HepG2 (cell line): ENCODE data around the gene INHBE. TPM values are rescaled to one million over a fixed set of nuclear protein-coding genes. Genes with fewer than 3 reads are reported as not detected.

Experiments
- FOXJ3 ChIP-seq: sonication (generic); formaldehyde crosslinking; IDR thresholded peaks from 2 replicates; pipeline ENCODE4 v1.4.0; 2020; ENCODE audit warnings: missing genetic modification reagents, mild to moderate bottlenecking, borderline replicate concordance
- FOXK1 ChIP-seq: sonication (generic); formaldehyde crosslinking; IDR thresholded peaks from 2 replicates; pipeline ENCODE4 v1.4.0; 2020; ENCODE audit warnings: low read depth, missing genetic modification reagents, borderline replicate concordance
- GABPB1 ChIP-seq: IDR thresholded peaks from 2 replicates; pipeline ENCODE4 v1.6.1; 2016; ENCODE audit warnings: mild to moderate bottlenecking, missing genetic modification reagents, moderate library complexity, missing compliant biosample characterization
- KMT2B ChIP-seq: IDR thresholded peaks from 2 replicates; pipeline ENCODE4 v1.6.1; 2016; ENCODE audit warnings: missing genetic modification reagents, missing compliant biosample characterization
- MED13 ChIP-seq: sonication (generic); formaldehyde crosslinking; IDR thresholded peaks from 2 replicates; pipeline ENCODE4 v1.5.0; 2020; ENCODE audit warnings: missing genetic modification reagents
- NR2C2 ChIP-seq: sonication (generic); formaldehyde crosslinking; IDR thresholded peaks from 2 replicates; pipeline ENCODE4 v1.4.0; 2020; ENCODE audit warnings: missing genetic modification reagents, mild to moderate bottlenecking, moderate library complexity, borderline replicate concordance
- PAF1 ChIP-seq: IDR thresholded peaks from 2 replicates; pipeline ENCODE4 v1.6.1; 2016; ENCODE audit warnings: missing genetic modification reagents, missing compliant biosample characterization
- PHF8 ChIP-seq: sonication (generic); formaldehyde crosslinking; IDR thresholded peaks from 2 replicates; pipeline ENCODE4 v1.5.0; 2020; ENCODE audit warnings: missing genetic modification reagents
- RAD51 ChIP-seq: fragments of 450-650 bp; IDR thresholded peaks from 2 replicates; pipeline ENCODE4 v1.6.1; 2016; ENCODE audit warnings: borderline replicate concordance
- RBAK ChIP-seq: sonication (generic); formaldehyde crosslinking; IDR thresholded peaks from 2 replicates; pipeline ENCODE4 v1.5.1; 2020; ENCODE audit warnings: mild to moderate bottlenecking, missing genetic modification reagents
- SRY ChIP-seq: sonication (generic); formaldehyde crosslinking; IDR thresholded peaks from 2 replicates; pipeline ENCODE4 v1.8.0; 2022; ENCODE audit warnings: mild to moderate bottlenecking, missing genetic modification reagents
- THAP11 ChIP-seq: IDR thresholded peaks from 2 replicates; pipeline ENCODE4 v1.6.1; 2016; ENCODE audit warnings: missing biosample characterization, missing genetic modification reagents
- ZC3H13 ChIP-seq: sonication (generic); formaldehyde crosslinking; IDR thresholded peaks from 2 replicates; pipeline ENCODE4 v1.8.1; 2023; ENCODE audit warnings: mild to moderate bottlenecking, missing genetic modification reagents, moderate library complexity
- ZFP36L1 ChIP-seq: sonication (generic); formaldehyde crosslinking; IDR thresholded peaks from 2 replicates; pipeline ENCODE4 v1.8.0; 2022; ENCODE audit warnings: mild to moderate bottlenecking, missing genetic modification reagents, moderate library complexity
- ZNF17 ChIP-seq: sonication (generic); formaldehyde crosslinking; IDR thresholded peaks from 2 replicates; pipeline ENCODE4 v1.5.0; 2020; ENCODE audit warnings: mild to moderate bottlenecking, missing genetic modification reagents
- ZNF235 ChIP-seq: sonication (generic); formaldehyde crosslinking; IDR thresholded peaks from 2 replicates; pipeline ENCODE4 v1.8.1; 2023; ENCODE audit warnings: mild to moderate bottlenecking, missing genetic modification reagents, borderline replicate concordance
- ZNF768 ChIP-seq: sonication (generic); formaldehyde crosslinking; IDR thresholded peaks from 2 replicates; pipeline ENCODE4 v1.4.0; 2020; ENCODE audit warnings: missing genetic modification reagents
- polyA plus RNA-seq, 8 experiments: library from polyadenylated mRNA; depleted of rRNA in 3 of 8; stranded (reverse) in 7 of 8; unstranded in 1 of 8; fragments of >200 nt; fragmentation: Illumina TruSeq in 4 of 8; extraction: Trizol in 4 of 8; gene quantifications; 2 replicates each; pipeline versions ENCODE4 v1.2.1 to v1.2.3, GENCODE V29; 2011 to 2016; ENCODE audit warnings: low read depth in 4 of 8, missing spikeins in 1 of 8, mixed read lengths in 1 of 8; ENCODE audit not compliant: insufficient read depth in 1 of 8
- total RNA-seq, 5 experiments: library from RNA; depleted of rRNA; stranded (reverse); fragments of >200 nt; fragmentation: Illumina TruSeq; extraction: Trizol; gene quantifications; 2 replicates each; pipeline ENCODE4 v1.2.3, GENCODE V29; 2016; ENCODE audit warnings: low read depth in 1 of 5
- TF ChIP-seq, protein P1 (sequence below): sonication (generic); formaldehyde crosslinking; IDR thresholded peaks from 2 replicates; pipeline ENCODE4 v1.4.0; 2020; ENCODE audit warnings: mild to moderate bottlenecking, missing genetic modification reagents
- TF ChIP-seq, protein P2 (sequence below), 2 experiments: sonication (generic) in 1 of 2; formaldehyde crosslinking in 1 of 2; IDR thresholded peaks; 2 replicates each; pipeline versions ENCODE4 v1.4.0 to v1.6.1; 2016 to 2020; ENCODE audit warnings: borderline replicate concordance in 1 of 2, low read depth in 1 of 2, mild to moderate bottlenecking in 1 of 2, missing genetic modification reagents in 1 of 2
- TF ChIP-seq, protein P3 (sequence below): sonication (generic); formaldehyde crosslinking; conservative IDR thresholded peaks from 2 replicates; pipeline ENCODE4 v1.4.0; 2020; ENCODE audit warnings: missing genetic modification reagents
- TF ChIP-seq, protein P4 (sequence below): IDR thresholded peaks from 2 replicates; pipeline ENCODE4 v1.6.1; 2018; ENCODE audit warnings: missing genetic modification reagents

Gene INHBE
- total and polyA plus RNA-seq, 2 of the 13 experiments (the other 11 are each of a cell fraction or from before 2014, with no cell fraction given), result 17.0 to 32.0 TPM

DNA sequence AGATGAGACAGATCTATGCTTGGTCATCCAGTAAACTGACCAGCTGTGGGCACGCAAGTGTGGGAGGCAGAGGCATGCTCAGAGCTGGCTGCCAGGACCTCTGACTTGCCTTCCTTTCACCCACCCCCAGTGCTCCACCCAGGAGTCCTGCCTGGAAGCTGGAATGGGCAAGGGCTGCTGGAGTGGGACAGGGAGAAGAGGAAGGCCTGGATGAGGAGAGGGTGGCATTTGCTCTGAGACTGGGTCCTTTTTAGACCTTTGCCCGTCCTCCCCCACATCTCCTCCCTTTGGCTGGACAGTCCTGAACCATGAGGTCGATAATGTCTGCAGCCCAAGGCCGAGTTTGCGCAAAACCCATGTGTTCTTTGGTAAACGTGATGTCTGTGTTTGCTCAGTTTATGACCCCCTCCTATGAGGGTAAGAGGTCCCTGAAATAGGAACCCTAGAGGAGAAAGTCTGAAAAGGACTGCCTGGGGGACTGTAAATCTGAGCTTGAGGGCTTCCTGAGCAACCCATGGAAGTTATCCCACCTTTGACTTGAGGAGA, 3.8 kb upstream of the INHBE start (continued):
- no peak for TF ChIP-seq ZC3H13
- peak; percentile 49; the same call in 1 of the 2 replicates for TF ChIP-seq GABPB1
- no peak for TF ChIP-seq ZNF768
- TF ChIP-seq FOXK1, result peak; percentile 98
- TF ChIP-seq FOXJ3 (CRISPR knock-in tag), result peak; percentile 79
- TF ChIP-seq, protein P1, sequence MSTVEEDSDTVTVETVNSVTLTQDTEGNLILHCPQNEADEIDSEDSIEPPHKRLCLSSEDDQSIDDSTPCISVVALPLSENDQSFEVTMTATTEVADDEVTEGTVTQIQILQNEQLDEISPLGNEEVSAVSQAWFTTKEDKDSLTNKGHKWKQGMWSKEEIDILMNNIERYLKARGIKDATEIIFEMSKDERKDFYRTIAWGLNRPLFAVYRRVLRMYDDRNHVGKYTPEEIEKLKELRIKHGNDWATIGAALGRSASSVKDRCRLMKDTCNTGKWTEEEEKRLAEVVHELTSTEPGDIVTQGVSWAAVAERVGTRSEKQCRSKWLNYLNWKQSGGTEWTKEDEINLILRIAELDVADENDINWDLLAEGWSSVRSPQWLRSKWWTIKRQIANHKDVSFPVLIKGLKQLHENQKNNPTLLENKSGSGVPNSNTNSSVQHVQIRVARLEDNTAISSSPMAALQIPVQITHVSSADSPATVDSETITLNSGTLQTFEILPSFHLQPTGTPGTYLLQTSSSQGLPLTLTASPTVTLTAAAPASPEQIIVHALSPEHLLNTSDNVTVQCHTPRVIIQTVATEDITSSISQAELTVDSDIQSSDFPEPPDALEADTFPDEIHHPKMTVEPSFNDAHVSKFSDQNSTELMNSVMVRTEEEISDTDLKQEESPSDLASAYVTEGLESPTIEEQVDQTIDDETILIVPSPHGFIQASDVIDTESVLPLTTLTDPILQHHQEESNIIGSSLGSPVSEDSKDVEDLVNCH (CRISPR knock-in tag), result no peak; the same call in 1 of the 2 replicates
- no peak for TF ChIP-seq ZNF235 (CRISPR knock-in tag)
- TF ChIP-seq THAP11, result peak; percentile 84
- peak; percentile 78; the same call in 1 of the 2 replicates for TF ChIP-seq MED13 (CRISPR knock-in tag)
- TF ChIP-seq, protein P2, sequence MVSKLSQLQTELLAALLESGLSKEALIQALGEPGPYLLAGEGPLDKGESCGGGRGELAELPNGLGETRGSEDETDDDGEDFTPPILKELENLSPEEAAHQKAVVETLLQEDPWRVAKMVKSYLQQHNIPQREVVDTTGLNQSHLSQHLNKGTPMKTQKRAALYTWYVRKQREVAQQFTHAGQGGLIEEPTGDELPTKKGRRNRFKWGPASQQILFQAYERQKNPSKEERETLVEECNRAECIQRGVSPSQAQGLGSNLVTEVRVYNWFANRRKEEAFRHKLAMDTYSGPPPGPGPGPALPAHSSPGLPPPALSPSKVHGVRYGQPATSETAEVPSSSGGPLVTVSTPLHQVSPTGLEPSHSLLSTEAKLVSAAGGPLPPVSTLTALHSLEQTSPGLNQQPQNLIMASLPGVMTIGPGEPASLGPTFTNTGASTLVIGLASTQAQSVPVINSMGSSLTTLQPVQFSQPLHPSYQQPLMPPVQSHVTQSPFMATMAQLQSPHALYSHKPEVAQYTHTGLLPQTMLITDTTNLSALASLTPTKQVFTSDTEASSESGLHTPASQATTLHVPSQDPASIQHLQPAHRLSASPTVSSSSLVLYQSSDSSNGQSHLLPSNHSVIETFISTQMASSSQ (IDR thresholded peaks at IDR 0.05; ENCODE audit: low read depth), result peak; percentile 68; the same call in 1 of the 2 replicates
- TF ChIP-seq, protein P2 (CRISPR knock-in tag; IDR thresholded peaks at IDR 0.05; ENCODE audit: borderline replicate concordance), result peak; percentile 90
- TF ChIP-seq RAD51, result no peak
- TF ChIP-seq ZNF17 (CRISPR knock-in tag), result no peak
- TF ChIP-seq, protein P3, sequence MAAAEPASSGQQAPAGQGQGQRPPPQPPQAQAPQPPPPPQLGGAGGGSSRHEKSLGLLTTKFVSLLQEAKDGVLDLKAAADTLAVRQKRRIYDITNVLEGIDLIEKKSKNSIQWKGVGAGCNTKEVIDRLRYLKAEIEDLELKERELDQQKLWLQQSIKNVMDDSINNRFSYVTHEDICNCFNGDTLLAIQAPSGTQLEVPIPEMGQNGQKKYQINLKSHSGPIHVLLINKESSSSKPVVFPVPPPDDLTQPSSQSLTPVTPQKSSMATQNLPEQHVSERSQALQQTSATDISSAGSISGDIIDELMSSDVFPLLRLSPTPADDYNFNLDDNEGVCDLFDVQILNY, result 0 out of 2 replicates have a peak, but pooled peaks have one; percentile 12
- no peak for TF ChIP-seq PAF1 (CRISPR knock-in tag)
- no peak for TF ChIP-seq RBAK (CRISPR knock-in tag)
- TF ChIP-seq NR2C2, result peak; percentile 89
- peak; percentile 51; the same call in 1 of the 2 replicates for TF ChIP-seq ZFP36L1 (CRISPR knock-in tag)
- TF ChIP-seq PHF8, result peak; percentile 59
- peak; percentile 73 for TF ChIP-seq KMT2B (CRISPR knock-in tag)
- TF ChIP-seq, protein P4, sequence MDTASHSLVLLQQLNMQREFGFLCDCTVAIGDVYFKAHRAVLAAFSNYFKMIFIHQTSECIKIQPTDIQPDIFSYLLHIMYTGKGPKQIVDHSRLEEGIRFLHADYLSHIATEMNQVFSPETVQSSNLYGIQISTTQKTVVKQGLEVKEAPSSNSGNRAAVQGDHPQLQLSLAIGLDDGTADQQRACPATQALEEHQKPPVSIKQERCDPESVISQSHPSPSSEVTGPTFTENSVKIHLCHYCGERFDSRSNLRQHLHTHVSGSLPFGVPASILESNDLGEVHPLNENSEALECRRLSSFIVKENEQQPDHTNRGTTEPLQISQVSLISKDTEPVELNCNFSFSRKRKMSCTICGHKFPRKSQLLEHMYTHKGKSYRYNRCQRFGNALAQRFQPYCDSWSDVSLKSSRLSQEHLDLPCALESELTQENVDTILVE (CRISPR knock-in tag), result peak; percentile 94
- TF ChIP-seq SRY, result peak; percentile 72; the same call in 1 of the 2 replicates
